ENCODE results near the gene CHRNA4.

DNA sequence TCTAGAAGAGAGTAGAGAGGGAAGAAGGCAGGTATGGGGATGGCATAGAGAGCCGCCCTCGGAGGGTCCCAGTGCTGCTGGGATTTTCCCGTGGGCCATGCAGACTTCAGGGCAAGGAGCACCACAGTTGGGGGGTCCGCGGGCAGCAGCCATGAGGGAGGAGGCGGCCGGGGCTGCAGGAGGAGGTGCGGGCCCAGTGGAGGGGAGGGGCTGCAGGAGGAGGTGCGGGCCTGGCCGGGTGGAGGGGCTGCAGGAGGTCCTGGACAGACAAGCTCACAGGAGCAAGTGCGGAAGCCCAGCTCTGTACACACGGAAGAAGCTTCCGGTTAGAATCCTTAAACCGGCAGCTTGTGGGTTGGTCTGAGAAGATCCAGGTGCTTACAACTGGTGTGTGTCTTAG is 34.6 kb upstream of the CHRNA4 start:
- TF ChIP-seq, protein P1, sequence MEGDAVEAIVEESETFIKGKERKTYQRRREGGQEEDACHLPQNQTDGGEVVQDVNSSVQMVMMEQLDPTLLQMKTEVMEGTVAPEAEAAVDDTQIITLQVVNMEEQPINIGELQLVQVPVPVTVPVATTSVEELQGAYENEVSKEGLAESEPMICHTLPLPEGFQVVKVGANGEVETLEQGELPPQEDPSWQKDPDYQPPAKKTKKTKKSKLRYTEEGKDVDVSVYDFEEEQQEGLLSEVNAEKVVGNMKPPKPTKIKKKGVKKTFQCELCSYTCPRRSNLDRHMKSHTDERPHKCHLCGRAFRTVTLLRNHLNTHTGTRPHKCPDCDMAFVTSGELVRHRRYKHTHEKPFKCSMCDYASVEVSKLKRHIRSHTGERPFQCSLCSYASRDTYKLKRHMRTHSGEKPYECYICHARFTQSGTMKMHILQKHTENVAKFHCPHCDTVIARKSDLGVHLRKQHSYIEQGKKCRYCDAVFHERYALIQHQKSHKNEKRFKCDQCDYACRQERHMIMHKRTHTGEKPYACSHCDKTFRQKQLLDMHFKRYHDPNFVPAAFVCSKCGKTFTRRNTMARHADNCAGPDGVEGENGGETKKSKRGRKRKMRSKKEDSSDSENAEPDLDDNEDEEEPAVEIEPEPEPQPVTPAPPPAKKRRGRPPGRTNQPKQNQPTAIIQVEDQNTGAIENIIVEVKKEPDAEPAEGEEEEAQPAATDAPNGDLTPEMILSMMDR (IDR thresholded peaks at IDR 0.05): no peak
- TF ChIP-seq POLR2AphosphoS5 (IDR thresholded peaks at IDR 0.05; ENCODE audit: low read depth, low read length): no peak
- no peak for TF ChIP-seq TCF7L2 (IDR thresholded peaks at IDR 0.05; ENCODE audit: low read depth, low read length)
- TF ChIP-seq, protein P2, sequence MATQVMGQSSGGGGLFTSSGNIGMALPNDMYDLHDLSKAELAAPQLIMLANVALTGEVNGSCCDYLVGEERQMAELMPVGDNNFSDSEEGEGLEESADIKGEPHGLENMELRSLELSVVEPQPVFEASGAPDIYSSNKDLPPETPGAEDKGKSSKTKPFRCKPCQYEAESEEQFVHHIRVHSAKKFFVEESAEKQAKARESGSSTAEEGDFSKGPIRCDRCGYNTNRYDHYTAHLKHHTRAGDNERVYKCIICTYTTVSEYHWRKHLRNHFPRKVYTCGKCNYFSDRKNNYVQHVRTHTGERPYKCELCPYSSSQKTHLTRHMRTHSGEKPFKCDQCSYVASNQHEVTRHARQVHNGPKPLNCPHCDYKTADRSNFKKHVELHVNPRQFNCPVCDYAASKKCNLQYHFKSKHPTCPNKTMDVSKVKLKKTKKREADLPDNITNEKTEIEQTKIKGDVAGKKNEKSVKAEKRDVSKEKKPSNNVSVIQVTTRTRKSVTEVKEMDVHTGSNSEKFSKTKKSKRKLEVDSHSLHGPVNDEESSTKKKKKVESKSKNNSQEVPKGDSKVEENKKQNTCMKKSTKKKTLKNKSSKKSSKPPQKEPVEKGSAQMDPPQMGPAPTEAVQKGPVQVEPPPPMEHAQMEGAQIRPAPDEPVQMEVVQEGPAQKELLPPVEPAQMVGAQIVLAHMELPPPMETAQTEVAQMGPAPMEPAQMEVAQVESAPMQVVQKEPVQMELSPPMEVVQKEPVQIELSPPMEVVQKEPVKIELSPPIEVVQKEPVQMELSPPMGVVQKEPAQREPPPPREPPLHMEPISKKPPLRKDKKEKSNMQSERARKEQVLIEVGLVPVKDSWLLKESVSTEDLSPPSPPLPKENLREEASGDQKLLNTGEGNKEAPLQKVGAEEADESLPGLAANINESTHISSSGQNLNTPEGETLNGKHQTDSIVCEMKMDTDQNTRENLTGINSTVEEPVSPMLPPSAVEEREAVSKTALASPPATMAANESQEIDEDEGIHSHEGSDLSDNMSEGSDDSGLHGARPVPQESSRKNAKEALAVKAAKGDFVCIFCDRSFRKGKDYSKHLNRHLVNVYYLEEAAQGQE (IDR thresholded peaks at IDR 0.05; ENCODE audit: insufficient read depth in 1 of 2, low read depth in 2 of 2, low read length in 1 of 2): no peak
- no peak for TF ChIP-seq SIN3A (IDR thresholded peaks at IDR 0.05; ENCODE audit: borderline replicate concordance, insufficient read depth, low read depth, low read length)
